AG08395 (cell line): Measurements from ENCODE around the gene PCP4L1.
A peak's percentile ranks its signal among the peaks of the same experiment; 100 is the strongest.
"Not testable (repeated sequence)": the region's sequence is repeated elsewhere in the genome, so short reads cannot be mapped to it uniquely, and the experiment has no call there.

ENCODE experiments used
- DNase-seq: peaks from one replicate; pipeline ENCODE4 v3.0.0; 2012; ENCODE audit warnings: mixed read lengths, low spot score

Gene PCP4L1

GRCh38 chr1:161314201-161314981 is 55.8 kb downstream of the PCP4L1 start, which contains the start of gene SDHC:
Gene SDHC, plus strand, starts transcription at chr1:161314381. Its CDS starts 25 bp downstream, at chr1:161314406.
- peak; percentile 96 for DNase-seq

GRCh38 chr1:161315841-161316674 is 57.5 kb downstream of the PCP4L1 start:
- DNase-seq = not testable (repeated sequence)

- DNase-seq = no peak
These were observed 65.5 kb downstream of the PCP4L1 start for GRCh38 chr1:161324020-161324419.

- DNase-seq = no peak
These were observed 71.8 kb downstream of the PCP4L1 start for GRCh38 chr1:161330346-161330745.

GRCh38 chr1:161333166-161333565 is 74.6 kb downstream of the PCP4L1 start:
- DNase-seq = no peak
